IMR-90 (cell line): ENCODE measurements around the gene SH3GLB2. TPM values are rescaled to one million over a fixed set of nuclear protein-coding genes. Genes with fewer than 3 reads are reported as not detected.

Experiments
- ATAC-seq: fragments of 200-7000 bp; cut with Tn5 transposase; 2 replicates; pipeline ENCODE4 v1.9.1; 2020; ENCODE audit warnings: low read depth, mild to moderate bottlenecking, moderate library complexity
- BruUV-seq: library from RNA; stranded (reverse); fragments of 400-500 nt; replicated peaks from 2 replicates; lab custom pipeline; 2021; lab: Mats Ljungman, UMichigan
- CTCF ChIA-PET: fragments of 300-600 bp; formaldehyde crosslinking; extraction: SDS; loops from one replicate; lab custom pipeline; 2021; ENCODE audit warnings: antibody characterized with exemption; lab: Yijun Ruan, JAX
- POLR2A ChIA-PET: fragments of 300-600 bp; sonication (Branson Sonifier 250); formaldehyde crosslinking; loops from one replicate; lab custom pipeline; 2022; ENCODE audit warnings: antibody characterized with exemption; ENCODE audit not compliant: unreplicated experiment; lab: Charles Lee
- DNase-seq: peaks from one replicate; pipeline ENCODE4 v3.0.0; 2013
- H2AFZ ChIP-seq: replicated peaks from 2 replicates; pipeline ENCODE3; 2013; ENCODE audit warnings: low read length, mild to moderate bottlenecking; ENCODE audit not compliant: poor library complexity
- H2AK5ac ChIP-seq: 2 replicates; pipeline ENCODE4 v1.6.1; 2013; ENCODE audit warnings: low read depth, low read length, inconsistent platforms
- H2AK9ac ChIP-seq: replicated peaks from 2 replicates; pipeline ENCODE3; 2013; ENCODE audit warnings: mild to moderate bottlenecking, low read depth, low read length, moderate library complexity; ENCODE audit not compliant: poor library complexity
- H2BK120ac ChIP-seq: 2 replicates; pipeline ENCODE4 v1.6.1; 2013; ENCODE audit warnings: low read depth, low read length, inconsistent platforms
- H2BK15ac ChIP-seq: 3 replicates; pipeline ENCODE4 v1.6.1; 2013; ENCODE audit warnings: low read depth, low read length, inconsistent platforms
- H2BK20ac ChIP-seq: 2 replicates; pipeline ENCODE4 v1.6.1; 2013; ENCODE audit warnings: low read depth, mild to moderate bottlenecking, inconsistent platforms, low read length, moderate library complexity
- H2BK5ac ChIP-seq: 2 replicates; pipeline ENCODE4 v1.6.1; 2013; ENCODE audit warnings: mild to moderate bottlenecking, low read depth, low read length, inconsistent platforms; ENCODE audit not compliant: poor library complexity, severe bottlenecking
- H3K14ac ChIP-seq: replicated peaks from 2 replicates; pipeline ENCODE4 v1.6.1; 2013; ENCODE audit warnings: low read depth, low read length, inconsistent platforms
- H3K18ac ChIP-seq: 2 replicates; pipeline ENCODE4 v1.6.1; 2013; ENCODE audit warnings: low read depth, low read length, control low read depth
- H3K23ac ChIP-seq: 2 replicates; pipeline ENCODE4 v1.6.1; 2013; ENCODE audit warnings: low read depth, low read length, inconsistent platforms
- H3K27ac ChIP-seq: 2 replicates; pipeline ENCODE4 v1.5.1; 2013; ENCODE audit warnings: mild to moderate bottlenecking, control low read depth, low read length; ENCODE audit not compliant: insufficient read depth
- H3K27me3 ChIP-seq: 2 replicates; pipeline ENCODE4 v1.6.1; 2013; ENCODE audit warnings: low read length; ENCODE audit not compliant: control insufficient read depth, insufficient read depth
- H3K36me3 ChIP-seq: 2 replicates; pipeline ENCODE4 v1.6.1; 2013; ENCODE audit warnings: low read length, mixed read lengths; ENCODE audit not compliant: control insufficient read depth, insufficient read depth
- H3K4ac ChIP-seq: 2 replicates; pipeline ENCODE4 v1.6.1; 2013; ENCODE audit warnings: low read depth, low read length, inconsistent platforms
- H3K4me1 ChIP-seq: 2 replicates; pipeline ENCODE4 v1.6.1; 2013; ENCODE audit warnings: low read length, mixed read lengths; ENCODE audit not compliant: control insufficient read depth, insufficient read depth
- H3K4me2 ChIP-seq: 2 replicates; pipeline ENCODE4 v1.6.1; 2013; ENCODE audit warnings: low read depth, mild to moderate bottlenecking, control low read depth, low read length, moderate library complexity
- H3K4me3 ChIP-seq: 2 replicates; pipeline ENCODE4 v1.5.1; 2013; ENCODE audit warnings: low read depth, mild to moderate bottlenecking, control low read depth, low read length, moderate library complexity; ENCODE audit not compliant: insufficient read depth
- H3K56ac ChIP-seq: 2 replicates; pipeline ENCODE4 v1.6.1; 2013; ENCODE audit warnings: low read length, inconsistent platforms; ENCODE audit not compliant: insufficient read depth; ENCODE audit errors: extremely low read depth
- H3K79me1 ChIP-seq, 2 experiments: 2 replicates each; pipeline ENCODE4 v1.6.1; 2013; ENCODE audit warnings: low read length in 2 of 2, inconsistent platforms in 1 of 2, low read depth in 1 of 2
- H3K9ac ChIP-seq: 2 replicates; pipeline ENCODE4 v1.6.1; 2013; ENCODE audit warnings: low read depth, low read length, control low read depth
- H3K9me1 ChIP-seq: 2 replicates; pipeline ENCODE4 v1.6.1; 2013; ENCODE audit warnings: low read length, inconsistent platforms; ENCODE audit not compliant: insufficient read depth
- H3K9me3 ChIP-seq: 2 replicates; pipeline ENCODE4 v1.6.1; 2013; ENCODE audit warnings: low read length; ENCODE audit not compliant: control insufficient read depth, insufficient read depth
- H4K20me1 ChIP-seq: 2 replicates; pipeline ENCODE4 v1.6.1; 2013; ENCODE audit warnings: low read length, inconsistent platforms; ENCODE audit not compliant: insufficient read depth
- H4K5ac ChIP-seq: 2 replicates; pipeline ENCODE4 v1.6.1; 2013; ENCODE audit warnings: mild to moderate bottlenecking, low read depth, low read length, control low read depth
- H4K8ac ChIP-seq, 2 experiments: 2 replicates each; pipeline ENCODE4 v1.6.1; 2013; ENCODE audit warnings: low read depth in 2 of 2, low read length in 2 of 2, control low read depth in 1 of 2, inconsistent platforms in 1 of 2
- H4K91ac ChIP-seq: 2 replicates; pipeline ENCODE4 v1.6.1; 2013; ENCODE audit warnings: low read depth, low read length, inconsistent platforms; ENCODE audit not compliant: insufficient read depth
- MAFK ChIP-seq: IDR thresholded peaks from 2 replicates; pipeline ENCODE4 v1.6.1; 2012; ENCODE audit warnings: low read depth, low read length, improper control_type of control experiment
- POLR2A ChIP-seq: IDR thresholded peaks from 2 replicates; pipeline ENCODE4 v1.6.1; 2012; ENCODE audit warnings: mild to moderate bottlenecking, low read depth, low read length
- WGBS, 2 experiments: methylation state at CpG; one replicate each; pipeline versions ENCODE4 v1.1.5 to v1.1.7; 2013; ENCODE audit warnings: missing lambda C conversion rate in 2 of 2; ENCODE audit not compliant: insufficient read length in 1 of 2; ENCODE audit errors: extremely low coverage in 2 of 2; 5-methylcytosine and 5-hydroxymethylcytosine counted together
- dilution Hi-C: fragments of 300-500 bp; cut with HindIII; formaldehyde crosslinking; loops from one replicate; pipeline ENCODE4 v1.14.3; 2018; ENCODE audit warnings: low sequenced_read_pairs; ENCODE audit not compliant: unreplicated experiment
- in situ Hi-C: fragments of 300-500 bp; cut with MboI; formaldehyde crosslinking; loops from 3 replicates; pipeline ENCODE4 v1.14.3; 2019; ENCODE audit warnings: low sequenced_read_pairs, inconsistent platforms, mixed read lengths
- intact Hi-C: fragments of 100-400 bp; cut with micrococcal nuclease; formaldehyde crosslinking; loops from 2 replicates; pipeline ENCODE4 v1.10.0; 2022
- polyA plus RNA-seq, 3 experiments: library from polyadenylated mRNA; depleted of rRNA; stranded (reverse); fragments of >200 nt; gene quantifications; 2 replicates each; pipeline ENCODE4 v1.2.3, GENCODE V29; 2012; ENCODE audit warnings: low replicate concordance in 1 of 3
- total RNA-seq: library from RNA; depleted of rRNA; stranded (reverse); fragments of >200 nt; gene quantifications from 2 replicates; pipeline ENCODE4 v1.2.3, GENCODE V29; 2012
- TF ChIP-seq, protein P1 (sequence below): fragments of 150-350 bp; IDR thresholded peaks from 2 replicates; pipeline ENCODE4 v1.6.1; 2016; ENCODE audit warnings: low read depth, mild to moderate bottlenecking, low read length, moderate library complexity, borderline replicate concordance

SH3GLB2 gene
- total and polyA plus RNA-seq, 2 of the 4 experiments (the other 2 are of a cell fraction), result 36.4 to 68.4 TPM

DNA sequence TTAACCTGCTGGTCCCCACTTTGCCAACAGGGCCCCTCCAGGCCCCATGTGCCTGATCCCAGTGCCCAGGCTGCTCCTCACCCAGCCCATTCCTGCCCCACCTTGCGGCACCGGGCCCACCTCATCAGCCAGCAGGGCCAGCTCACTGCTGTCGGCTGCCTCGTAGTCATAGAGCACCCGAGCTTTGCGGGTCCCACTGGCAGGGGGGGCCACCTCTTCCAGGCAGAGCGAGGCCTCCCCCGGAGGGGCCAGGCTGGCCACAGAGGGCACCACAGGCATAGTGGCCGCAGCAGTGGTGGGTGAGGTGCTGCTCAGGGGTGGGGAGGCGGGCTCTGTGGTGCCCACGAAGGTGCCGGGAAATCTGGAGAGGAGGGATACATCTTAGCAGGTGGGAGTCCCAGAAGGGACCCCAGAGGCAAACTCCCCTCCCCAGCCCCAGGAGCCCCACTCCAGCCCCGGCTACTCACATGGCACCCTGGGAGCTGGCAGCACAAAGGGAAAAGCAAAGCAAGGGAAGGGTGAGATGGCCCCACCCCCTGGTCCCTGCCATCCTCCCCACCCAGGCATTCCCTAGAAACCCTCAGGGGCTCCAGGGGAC lies 19.0 kb downstream of the SH3GLB2 start:
- intact Hi-C loops (no loop called here), in situ Hi-C loops (no loop called here), dilution Hi-C loops (no loop called here)
- Histone ChIP-seq H3K14ac (no peak overlapping the region), H3K79me1 (no peaks in the 10 kb centered on the region), H3K56ac (no peak overlapping the region), H3K4me1 (no peaks in the 10 kb centered on the region), H4K5ac (no peak overlapping the region), H3K23ac (no peak overlapping the region), H2AK5ac (no peak overlapping the region), H3K4me2 (no peak overlapping the region), H4K91ac (no peak overlapping the region), H3K27me3 (no peaks in the 10 kb centered on the region), H3K9me1 (no peaks in the 10 kb centered on the region), H2BK20ac (no peak overlapping the region), H3K4ac (no peak overlapping the region), H3K9me3 (no peaks in the 10 kb centered on the region), H3K36me3 (peaks cover 44% of the 10 kb centered on the region), H4K8ac (no peak overlapping the region), H2AK9ac (no peak overlapping the region), H4K20me1 (peaks cover 7% of the 10 kb centered on the region), H3K4me3 (no peak overlapping the region), H3K27ac (no peak overlapping the region), H3K18ac (no peak overlapping the region), H2BK15ac (no peak overlapping the region), H3K9ac (no peak overlapping the region), H2BK5ac (no peak overlapping the region), H2BK120ac (no peak overlapping the region), H2AFZ (no peak overlapping the region)
- BruUV-seq, result no TSS peak
- ATAC-seq, result no peak
- TF ChIP-seq POLR2A (no peak), MAFK (no peak)
- TF ChIP-seq, protein P1, sequence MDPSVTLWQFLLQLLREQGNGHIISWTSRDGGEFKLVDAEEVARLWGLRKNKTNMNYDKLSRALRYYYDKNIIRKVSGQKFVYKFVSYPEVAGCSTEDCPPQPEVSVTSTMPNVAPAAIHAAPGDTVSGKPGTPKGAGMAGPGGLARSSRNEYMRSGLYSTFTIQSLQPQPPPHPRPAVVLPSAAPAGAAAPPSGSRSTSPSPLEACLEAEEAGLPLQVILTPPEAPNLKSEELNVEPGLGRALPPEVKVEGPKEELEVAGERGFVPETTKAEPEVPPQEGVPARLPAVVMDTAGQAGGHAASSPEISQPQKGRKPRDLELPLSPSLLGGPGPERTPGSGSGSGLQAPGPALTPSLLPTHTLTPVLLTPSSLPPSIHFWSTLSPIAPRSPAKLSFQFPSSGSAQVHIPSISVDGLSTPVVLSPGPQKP, result no peak
- WGBS, 2 experiments, result no CpG with 5 or more reads among the region's 13 CpGs
- DNase-seq, result no peak
- CTCF ChIA-PET, result no interaction called here
- POLR2A ChIA-PET, result no interaction called here
